C4-2B (cell line): ENCODE results near the gene GNPNAT1.
"Not testable (repeated sequence)": the region's sequence is repeated elsewhere in the genome, so short reads cannot be mapped to it uniquely, and the experiment has no call there.

Experiments used
- H3K27ac ChIP-seq: fragments of 450-650 bp; 2 replicates; pipeline ENCODE4 v1.5.1; 2017
- ZFX ChIP-seq: fragments of 450-650 bp; IDR thresholded peaks from 2 replicates; pipeline ENCODE4 v1.6.1; 2017
- TF ChIP-seq, protein P1 (sequence below): fragments of 450-650 bp; conservative IDR thresholded peaks from 2 replicates; pipeline ENCODE4 v1.5.1; 2017; ENCODE audit warnings: mild to moderate bottlenecking

Gene GNPNAT1

DNA sequence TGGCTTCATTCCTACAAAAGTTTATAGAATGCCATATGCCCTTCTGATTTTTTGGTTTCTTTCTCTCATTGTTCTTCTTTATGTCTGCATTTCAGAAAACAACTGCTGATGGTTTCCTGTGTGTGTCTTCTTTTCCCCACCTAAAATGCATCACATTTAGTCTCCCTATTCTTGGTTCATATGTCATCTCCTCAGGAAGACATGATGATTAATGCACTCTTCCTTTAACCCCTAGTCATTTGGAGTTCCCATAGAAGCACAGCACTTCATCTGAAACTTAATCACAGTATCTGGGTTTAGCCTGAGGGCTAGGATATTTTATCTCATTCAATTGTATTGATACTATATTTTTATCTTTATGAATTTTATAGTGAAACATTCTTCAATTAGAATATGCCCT lies 21.5 kb downstream of the GNPNAT1 start:
- no peak overlapping the region for H3K27ac ChIP-seq
- TF ChIP-seq, protein P1, sequence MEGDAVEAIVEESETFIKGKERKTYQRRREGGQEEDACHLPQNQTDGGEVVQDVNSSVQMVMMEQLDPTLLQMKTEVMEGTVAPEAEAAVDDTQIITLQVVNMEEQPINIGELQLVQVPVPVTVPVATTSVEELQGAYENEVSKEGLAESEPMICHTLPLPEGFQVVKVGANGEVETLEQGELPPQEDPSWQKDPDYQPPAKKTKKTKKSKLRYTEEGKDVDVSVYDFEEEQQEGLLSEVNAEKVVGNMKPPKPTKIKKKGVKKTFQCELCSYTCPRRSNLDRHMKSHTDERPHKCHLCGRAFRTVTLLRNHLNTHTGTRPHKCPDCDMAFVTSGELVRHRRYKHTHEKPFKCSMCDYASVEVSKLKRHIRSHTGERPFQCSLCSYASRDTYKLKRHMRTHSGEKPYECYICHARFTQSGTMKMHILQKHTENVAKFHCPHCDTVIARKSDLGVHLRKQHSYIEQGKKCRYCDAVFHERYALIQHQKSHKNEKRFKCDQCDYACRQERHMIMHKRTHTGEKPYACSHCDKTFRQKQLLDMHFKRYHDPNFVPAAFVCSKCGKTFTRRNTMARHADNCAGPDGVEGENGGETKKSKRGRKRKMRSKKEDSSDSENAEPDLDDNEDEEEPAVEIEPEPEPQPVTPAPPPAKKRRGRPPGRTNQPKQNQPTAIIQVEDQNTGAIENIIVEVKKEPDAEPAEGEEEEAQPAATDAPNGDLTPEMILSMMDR: no peak
- TF ChIP-seq ZFX: no peak

DNA sequence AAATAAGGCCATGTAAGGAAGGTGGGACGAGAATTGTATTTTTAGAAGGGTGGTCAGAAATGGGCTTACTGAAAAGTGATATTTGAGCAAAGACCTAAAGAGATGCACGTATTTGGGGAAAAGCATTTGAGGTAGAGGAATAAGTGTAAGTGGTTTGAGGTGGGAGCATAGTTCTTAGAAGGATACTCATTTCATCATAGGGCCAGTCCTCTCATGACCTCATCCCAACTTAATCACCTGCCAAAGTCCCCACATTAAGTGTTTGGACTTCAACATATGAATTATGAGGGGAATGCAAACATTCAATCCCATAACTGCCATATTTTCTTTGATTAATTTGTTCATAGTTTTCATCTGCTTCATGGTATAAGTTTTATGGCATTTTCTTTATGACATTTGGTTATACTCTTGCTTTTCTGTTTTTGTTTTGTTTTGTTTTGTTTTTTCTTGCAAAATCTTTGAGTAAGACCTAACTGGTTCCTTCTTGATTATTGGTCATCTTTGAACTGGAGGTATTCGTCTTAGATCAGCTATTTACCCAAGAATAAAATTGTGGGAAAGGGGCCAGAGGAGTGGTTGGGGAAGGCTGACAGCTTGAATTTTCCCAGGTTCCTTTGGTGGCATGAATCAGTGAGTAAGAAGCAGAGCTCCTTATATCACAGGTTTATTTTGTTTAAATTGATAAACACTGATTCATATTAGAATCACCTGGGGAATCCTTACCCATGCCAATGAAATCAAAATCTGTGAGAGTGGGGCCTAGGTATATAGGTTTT lies 24.2 kb downstream of the GNPNAT1 start:
- H3K27ac ChIP-seq: no peak overlapping the region
- no peak for TF ChIP-seq ZFX
- TF ChIP-seq, protein P1: no peak

DNA sequence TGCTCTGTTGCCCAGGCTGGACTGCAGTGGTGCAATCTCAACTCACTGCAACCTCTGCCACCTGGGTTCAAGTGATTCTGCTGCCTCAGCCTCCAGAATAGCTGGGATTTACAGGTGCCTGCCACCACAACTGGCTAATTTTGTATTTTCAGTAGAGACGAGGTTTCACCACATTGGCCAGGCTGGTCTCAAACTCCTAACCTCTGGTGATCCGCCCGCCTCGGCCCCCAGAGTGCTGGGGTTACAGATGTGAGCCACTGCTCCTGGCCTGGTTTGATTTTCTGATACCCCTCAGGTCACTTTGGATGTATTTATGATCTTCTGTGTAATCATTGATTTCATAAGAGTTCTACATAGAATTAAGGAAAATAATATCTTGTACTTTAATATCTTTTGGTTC lies 28.5 kb downstream of the GNPNAT1 start:
- not testable (repeated sequence) for H3K27ac ChIP-seq

GRCh38 chr14:52759145-52759544 lies 32.3 kb downstream of the GNPNAT1 start:
- TF ChIP-seq ZFX: no peak
- TF ChIP-seq, protein P1: no peak
- no peak overlapping the region for H3K27ac ChIP-seq

- H3K27ac ChIP-seq: no peak overlapping the region; the same call in 1 of the 2 replicates
Observed at GRCh38 chr14:52755607-52756316, 35.6 kb downstream of the GNPNAT1 start.

GRCh38 chr14:52748647-52749292 lies 42.6 kb downstream of the GNPNAT1 start:
- TF ChIP-seq, protein P1: no peak
- no peak for TF ChIP-seq ZFX
- H3K27ac ChIP-seq: no peak overlapping the region

More at GRCh38 chr14:52755607-52756316, 35.6 kb downstream of the GNPNAT1 start:
- TF ChIP-seq, protein P1: no peak
- TF ChIP-seq ZFX: no peak

DNA sequence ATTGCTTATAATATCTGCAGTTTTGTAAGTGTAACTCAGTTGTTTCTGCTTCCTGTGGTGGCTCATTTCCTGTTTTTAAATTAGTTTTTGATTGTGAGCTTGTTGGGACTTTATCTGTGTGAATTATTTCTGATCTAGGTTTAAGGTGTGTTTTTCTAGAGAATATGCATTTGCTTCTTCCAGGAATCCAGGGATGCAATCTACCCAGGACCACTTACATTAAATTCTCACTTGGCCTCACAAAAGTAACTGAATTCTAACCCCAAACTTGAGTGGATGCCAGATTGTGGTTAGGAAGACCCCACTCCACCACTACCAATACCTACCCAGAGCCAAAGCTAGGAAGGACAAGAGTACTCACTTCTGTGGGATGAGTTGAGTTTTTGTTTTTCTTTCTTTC lies 49.5 kb downstream of the GNPNAT1 start:
- no peak for TF ChIP-seq ZFX
- TF ChIP-seq, protein P1: no peak
- no peak overlapping the region for H3K27ac ChIP-seq
